ENCODE data around the gene CAPN1. TPM values are rescaled to one million over a fixed set of nuclear protein-coding genes. Genes with fewer than 3 reads are reported as not detected.
A peak's percentile ranks its signal among the peaks of the same experiment; 100 is the strongest.

Gene CAPN1
- total RNA-seq, 2 experiments from 2014 or later = 89.9 to 111 TPM

- ChIA-PET CTCF (ENCODE audit: unreplicated experiment) (no interaction called here), POLR2A (interaction anchor here (0.6 to 1.4 kb wide), 2 partner anchors 23 to 1802 kb away, joined by 3 to 4 read pairs; no protein-coding TSS in a partner anchor)
- Histone ChIP-seq H4K20me1 (ENCODE audit: insufficient read depth, low read length) (no peaks in the 10 kb centered on the region), H3K4me3 (ENCODE audit: low read depth, low read length, poor library complexity, severe bottlenecking) (peak overlapping the region; percentile 19), H3K9me3 (ENCODE audit: low read length) (no peaks in the 10 kb centered on the region), H3K4me1 (ENCODE audit: insufficient read depth, low read length, poor library complexity, severe bottlenecking) (peaks cover 32% of the 10 kb centered on the region), H2AFZ (ENCODE audit: low read length) (peak overlapping the region; percentile 84; the same call in 1 of the 2 replicates), H3K4me2 (ENCODE audit: low read length) (peak overlapping the region; percentile 56), H3K9me2 (ENCODE audit: insufficient read depth, low read length) (no peaks in the 10 kb centered on the region), H3K36me3 (ENCODE audit: insufficient read depth, low read length) (no peaks in the 10 kb centered on the region), H3K27ac (ENCODE audit: low read depth, low read length, poor library complexity, severe bottlenecking) (peak overlapping the region; percentile 52), H3K79me2 (ENCODE audit: insufficient read depth, low read depth, low read length) (no peaks in the 10 kb centered on the region)
- BruUV-seq (replicated peaks) = no TSS peak
- intact Hi-C loops (cut with micrococcal nuclease; ENCODE audit: unreplicated experiment) = no loop called here
- no peak for DNase-seq (ENCODE audit: low spot score)
- no peak for TF ChIP-seq CTCF (conservative IDR thresholded peaks at IDR 0.05; ENCODE audit: low read length)
- no peak for TF ChIP-seq EZH2phosphoT487 (IDR thresholded peaks at IDR 0.05; ENCODE audit: borderline replicate concordance, low read depth, low read length)
Observed at GRCh38 chr11:65159012-65159411, 22.7 kb upstream of the CAPN1 start.

GRCh38 chr11:65160643-65161042 lies 21.1 kb upstream of the CAPN1 start:
- ChIA-PET CTCF (ENCODE audit: unreplicated experiment) (no interaction called here), POLR2A (no interaction called here)
- Histone ChIP-seq H3K4me2 (ENCODE audit: low read length) (peak overlapping the region; percentile 5; the same call in 1 of the 2 replicates), H2AFZ (ENCODE audit: low read length) (peak overlapping the region; percentile 60; the same call in 1 of the 2 replicates), H3K9me2 (ENCODE audit: insufficient read depth, low read length) (no peaks in the 10 kb centered on the region), H3K9me3 (ENCODE audit: low read length) (no peaks in the 10 kb centered on the region), H3K4me1 (ENCODE audit: insufficient read depth, low read length, poor library complexity, severe bottlenecking) (peaks cover 32% of the 10 kb centered on the region), H3K36me3 (ENCODE audit: insufficient read depth, low read length) (no peaks in the 10 kb centered on the region), H4K20me1 (ENCODE audit: insufficient read depth, low read length) (no peaks in the 10 kb centered on the region), H3K4me3 (ENCODE audit: low read depth, low read length, poor library complexity, severe bottlenecking) (no peak overlapping the region), H3K79me2 (ENCODE audit: insufficient read depth, low read depth, low read length) (no peaks in the 10 kb centered on the region), H3K27ac (ENCODE audit: low read depth, low read length, poor library complexity, severe bottlenecking) (no peak overlapping the region)
- DNase-seq (ENCODE audit: low spot score) = no peak
- BruUV-seq (replicated peaks) = no TSS peak
- intact Hi-C loops (cut with micrococcal nuclease; ENCODE audit: unreplicated experiment) = no loop called here
- no peak for TF ChIP-seq CTCF (conservative IDR thresholded peaks at IDR 0.05; ENCODE audit: low read length)
- no peak for TF ChIP-seq EZH2phosphoT487 (IDR thresholded peaks at IDR 0.05; ENCODE audit: borderline replicate concordance, low read depth, low read length)

DNA sequence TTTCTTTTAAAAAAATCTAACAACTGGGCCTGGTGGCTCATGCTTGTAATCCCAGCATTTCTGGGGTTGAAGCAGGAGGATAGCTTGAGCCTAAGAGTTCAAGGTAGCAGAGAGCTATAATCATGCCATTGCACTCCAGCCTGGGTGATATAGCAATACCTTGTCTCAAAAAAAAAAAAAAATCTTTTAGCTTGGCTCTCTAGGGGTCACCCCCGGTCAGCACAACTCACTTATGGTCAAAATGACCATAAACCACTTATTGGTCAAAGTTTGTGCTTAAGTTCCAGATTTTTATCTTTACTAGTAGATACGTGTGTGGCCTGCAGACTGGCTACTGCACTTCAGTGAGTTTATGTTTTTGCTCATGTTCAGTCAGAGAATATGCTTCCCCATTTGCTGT lies 18.0 kb upstream of the CAPN1 start:
- no peaks in the 10 kb centered on the region for H3K9me2 ChIP-seq (ENCODE audit: insufficient read depth, low read length)
- CTCF ChIA-PET (ENCODE audit: unreplicated experiment) = no interaction called here
- no TSS peak for BruUV-seq (replicated peaks)
- no peaks in the 10 kb centered on the region for H3K9me3 ChIP-seq (ENCODE audit: low read length)
- no peaks in the 10 kb centered on the region for H3K36me3 ChIP-seq (ENCODE audit: insufficient read depth, low read length)
- H3K4me3 ChIP-seq (ENCODE audit: low read depth, low read length, poor library complexity, severe bottlenecking) = no peak overlapping the region
- H3K79me2 ChIP-seq (ENCODE audit: insufficient read depth, low read depth, low read length) = no peaks in the 10 kb centered on the region
- no peak for TF ChIP-seq CTCF (conservative IDR thresholded peaks at IDR 0.05; ENCODE audit: low read length)
- no peak for TF ChIP-seq EZH2phosphoT487 (IDR thresholded peaks at IDR 0.05; ENCODE audit: borderline replicate concordance, low read depth, low read length)
- intact Hi-C loops (cut with micrococcal nuclease; ENCODE audit: unreplicated experiment) = no loop called here
- H3K4me2 ChIP-seq (ENCODE audit: low read length) = no peak overlapping the region
- H4K20me1 ChIP-seq (ENCODE audit: insufficient read depth, low read length) = no peaks in the 10 kb centered on the region
- H3K27ac ChIP-seq (ENCODE audit: low read depth, low read length, poor library complexity, severe bottlenecking) = no peak overlapping the region
- peaks cover 42% of the 10 kb centered on the region for H3K4me1 ChIP-seq (ENCODE audit: insufficient read depth, low read length, poor library complexity, severe bottlenecking)
- POLR2A ChIA-PET = interaction anchor here (0.5 to 0.6 kb wide), 3 partner anchors 92 to 197 kb away, joined by 3 to 4 read pairs (median 3); no protein-coding TSS in a partner anchor
- no peak overlapping the region for H2AFZ ChIP-seq (ENCODE audit: low read length)
- DNase-seq (ENCODE audit: low spot score) = no peak
